ENCODE data around the gene PRM1. TPM values are rescaled to one million over a fixed set of nuclear protein-coding genes. Genes with fewer than 3 reads are reported as not detected.

The PRM1 gene
- total RNA-seq, 1 experiment from 2014 or later = not detected

GRCh38 chr16:11250786-11251524, 30.2 kb downstream of the PRM1 start:
- Histone ChIP-seq H3K4me1 (ENCODE audit: control insufficient read depth, insufficient read depth, low read length) (peaks cover 8% of the 10 kb centered on the region; the same call in 1 of the 2 replicates), H3K4me3 (ENCODE audit: low read depth in 2 of 2, low read length in 2 of 2) (no peak overlapping the region), H3K36me3 (ENCODE audit: control insufficient read depth, insufficient read depth, low read length) (no peaks in the 10 kb centered on the region), H3K27ac (ENCODE audit: low read length) (no peak overlapping the region), H3K27me3 (ENCODE audit: control insufficient read depth, insufficient read depth, low read length) (no peaks in the 10 kb centered on the region), H3K9me3 (ENCODE audit: control insufficient read depth, insufficient read depth, low read depth, low read length) (no peaks in the 10 kb centered on the region)
- no TSS peak for BruUV-seq (replicated peaks)
- intact Hi-C loops (cut with micrococcal nuclease; ENCODE audit: unreplicated experiment) (no loop called here), in situ Hi-C loops (cut with HindIII; ENCODE audit: low pct_unique_long_range_greater_than_20kb, low sequenced_read_pairs) (no loop called here)
- ATAC-seq = no peak
- ChIA-PET POLR2A (no interaction called here), CTCF (no interaction called here)
- no peak for TF ChIP-seq CTCF (IDR thresholded peaks at IDR 0.05)
- TF ChIP-seq POLR2AphosphoS5 (IDR thresholded peaks at IDR 0.05; ENCODE audit: low read depth, low read length) = no peak
- TF ChIP-seq REST (IDR thresholded peaks at IDR 0.05; ENCODE audit: insufficient read depth in 1 of 2, low read depth in 2 of 2, low read length in 1 of 2) = no peak
- TF ChIP-seq TCF7L2 (IDR thresholded peaks at IDR 0.05; ENCODE audit: low read depth, low read length) = no peak
- TF ChIP-seq SIN3A (IDR thresholded peaks at IDR 0.05; ENCODE audit: borderline replicate concordance, insufficient read depth, low read depth, low read length) = no peak
- no peak for DNase-seq (ENCODE audit: low read depth, low spot score)

- TF ChIP-seq CTCF (IDR thresholded peaks at IDR 0.05) = no peak
- TF ChIP-seq TCF7L2 (IDR thresholded peaks at IDR 0.05; ENCODE audit: low read depth, low read length) = no peak
- TF ChIP-seq REST (IDR thresholded peaks at IDR 0.05; ENCODE audit: insufficient read depth in 1 of 2, low read depth in 2 of 2, low read length in 1 of 2) = no peak
- no peak for TF ChIP-seq SIN3A (IDR thresholded peaks at IDR 0.05; ENCODE audit: borderline replicate concordance, insufficient read depth, low read depth, low read length)
- no peak for TF ChIP-seq POLR2AphosphoS5 (IDR thresholded peaks at IDR 0.05; ENCODE audit: low read depth, low read length)
- in situ Hi-C loops (cut with HindIII; ENCODE audit: low pct_unique_long_range_greater_than_20kb, low sequenced_read_pairs) = no loop called here
- Histone ChIP-seq H3K27ac (ENCODE audit: low read length) (no peak overlapping the region), H3K9me3 (ENCODE audit: control insufficient read depth, insufficient read depth, low read depth, low read length) (no peaks in the 10 kb centered on the region), H3K27me3 (ENCODE audit: control insufficient read depth, insufficient read depth, low read length) (no peaks in the 10 kb centered on the region), H3K4me3 (ENCODE audit: low read depth in 2 of 2, low read length in 2 of 2) (no peak overlapping the region), H3K36me3 (ENCODE audit: control insufficient read depth, insufficient read depth, low read length) (no peaks in the 10 kb centered on the region), H3K4me1 (ENCODE audit: control insufficient read depth, insufficient read depth, low read length) (peaks cover 8% of the 10 kb centered on the region; the same call in 1 of the 2 replicates)
- intact Hi-C loops (cut with micrococcal nuclease; ENCODE audit: unreplicated experiment) = no loop called here
- ATAC-seq = no peak
- CTCF ChIA-PET = no interaction called here
- POLR2A ChIA-PET = no interaction called here
- DNase-seq (ENCODE audit: low read depth, low spot score) = no peak
- no TSS peak for BruUV-seq (replicated peaks)
Observed at GRCh38 chr16:11250091-11250785, 30.9 kb downstream of the PRM1 start.

Measured in Panc1 (cell line).